ENCODE data around the gene ACTG1.

DNA sequence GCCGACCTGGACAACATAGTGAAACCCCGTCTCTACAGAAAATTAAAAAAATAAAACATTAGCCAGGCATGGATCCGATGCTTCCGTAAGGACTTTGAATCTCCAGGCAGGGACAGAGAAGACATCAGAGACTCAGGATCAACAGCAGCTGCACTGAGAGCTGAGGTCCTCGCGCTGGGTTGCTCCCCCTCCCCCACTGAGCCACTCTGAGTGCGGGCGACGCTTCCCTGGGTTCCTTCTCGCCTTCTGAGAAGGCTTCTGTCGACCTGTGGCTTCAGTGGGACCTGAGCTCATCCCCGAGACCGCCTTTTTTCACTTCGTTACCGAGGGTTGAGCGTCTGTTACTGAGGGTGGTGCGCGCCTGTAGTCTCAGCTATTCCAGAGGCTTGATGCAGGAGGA is 20.4 kb downstream of the ACTG1 start:
- TF ChIP-seq ARNTL (CRISPR knock-in tag; IDR thresholded peaks at IDR 0.05; ENCODE audit: borderline replicate concordance, low read depth) = no peak
- TF ChIP-seq ZC3H10 (CRISPR knock-in tag; IDR thresholded peaks at IDR 0.05) = no peak
- TF ChIP-seq, protein P1, sequence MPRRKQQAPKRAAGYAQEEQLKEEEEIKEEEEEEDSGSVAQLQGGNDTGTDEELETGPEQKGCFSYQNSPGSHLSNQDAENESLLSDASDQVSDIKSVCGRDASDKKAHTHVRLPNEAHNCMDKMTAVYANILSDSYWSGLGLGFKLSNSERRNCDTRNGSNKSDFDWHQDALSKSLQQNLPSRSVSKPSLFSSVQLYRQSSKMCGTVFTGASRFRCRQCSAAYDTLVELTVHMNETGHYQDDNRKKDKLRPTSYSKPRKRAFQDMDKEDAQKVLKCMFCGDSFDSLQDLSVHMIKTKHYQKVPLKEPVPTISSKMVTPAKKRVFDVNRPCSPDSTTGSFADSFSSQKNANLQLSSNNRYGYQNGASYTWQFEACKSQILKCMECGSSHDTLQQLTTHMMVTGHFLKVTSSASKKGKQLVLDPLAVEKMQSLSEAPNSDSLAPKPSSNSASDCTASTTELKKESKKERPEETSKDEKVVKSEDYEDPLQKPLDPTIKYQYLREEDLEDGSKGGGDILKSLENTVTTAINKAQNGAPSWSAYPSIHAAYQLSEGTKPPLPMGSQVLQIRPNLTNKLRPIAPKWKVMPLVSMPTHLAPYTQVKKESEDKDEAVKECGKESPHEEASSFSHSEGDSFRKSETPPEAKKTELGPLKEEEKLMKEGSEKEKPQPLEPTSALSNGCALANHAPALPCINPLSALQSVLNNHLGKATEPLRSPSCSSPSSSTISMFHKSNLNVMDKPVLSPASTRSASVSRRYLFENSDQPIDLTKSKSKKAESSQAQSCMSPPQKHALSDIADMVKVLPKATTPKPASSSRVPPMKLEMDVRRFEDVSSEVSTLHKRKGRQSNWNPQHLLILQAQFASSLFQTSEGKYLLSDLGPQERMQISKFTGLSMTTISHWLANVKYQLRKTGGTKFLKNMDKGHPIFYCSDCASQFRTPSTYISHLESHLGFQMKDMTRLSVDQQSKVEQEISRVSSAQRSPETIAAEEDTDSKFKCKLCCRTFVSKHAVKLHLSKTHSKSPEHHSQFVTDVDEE (CRISPR knock-in tag; IDR thresholded peaks at IDR 0.05) = no peak
